Fibroblast of lung (primary cell): ENCODE results near the gene GOT1.

Experiments used
- EZH2 ChIP-seq: IDR thresholded peaks from 2 replicates; pipeline ENCODE4 v1.5.1; 2012; ENCODE audit warnings: low read length, control low read depth, mild to moderate bottlenecking; ENCODE audit errors: missing control alignments
- TF ChIP-seq, protein P1 (sequence below), 2 donors: IDR thresholded peaks in 1 of 2; conservative IDR thresholded peaks in 1 of 2; 1 replicate in 1 of 2; 2 replicates in 1 of 2; pipeline ENCODE4 v1.5.1; 2011 to 2012; ENCODE audit warnings: low read length in 2 of 2, control low read depth in 1 of 2, inconsistent platforms in 1 of 2, low read depth in 1 of 2, mild to moderate bottlenecking in 1 of 2

DNA sequence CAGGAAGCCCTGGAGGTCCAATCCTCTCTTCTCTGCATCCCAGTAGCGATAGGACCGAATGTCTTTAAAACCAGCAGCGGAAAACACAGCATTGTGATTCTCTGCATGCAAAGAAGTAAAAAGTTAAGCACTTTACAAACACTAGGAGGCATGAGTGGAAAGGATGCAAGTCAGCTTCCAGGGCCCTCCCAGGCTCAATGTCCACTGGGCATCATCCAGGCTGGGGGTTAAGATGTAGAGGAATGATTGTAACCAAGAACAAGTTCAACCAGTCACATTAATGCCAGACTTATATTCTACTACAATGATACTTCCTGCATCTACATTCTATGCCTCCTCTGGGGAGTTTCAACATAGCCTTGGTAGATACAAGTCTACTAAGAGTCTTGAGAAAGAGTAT, 24.3 kb downstream of the GOT1 start:
- TF ChIP-seq, protein P1, sequence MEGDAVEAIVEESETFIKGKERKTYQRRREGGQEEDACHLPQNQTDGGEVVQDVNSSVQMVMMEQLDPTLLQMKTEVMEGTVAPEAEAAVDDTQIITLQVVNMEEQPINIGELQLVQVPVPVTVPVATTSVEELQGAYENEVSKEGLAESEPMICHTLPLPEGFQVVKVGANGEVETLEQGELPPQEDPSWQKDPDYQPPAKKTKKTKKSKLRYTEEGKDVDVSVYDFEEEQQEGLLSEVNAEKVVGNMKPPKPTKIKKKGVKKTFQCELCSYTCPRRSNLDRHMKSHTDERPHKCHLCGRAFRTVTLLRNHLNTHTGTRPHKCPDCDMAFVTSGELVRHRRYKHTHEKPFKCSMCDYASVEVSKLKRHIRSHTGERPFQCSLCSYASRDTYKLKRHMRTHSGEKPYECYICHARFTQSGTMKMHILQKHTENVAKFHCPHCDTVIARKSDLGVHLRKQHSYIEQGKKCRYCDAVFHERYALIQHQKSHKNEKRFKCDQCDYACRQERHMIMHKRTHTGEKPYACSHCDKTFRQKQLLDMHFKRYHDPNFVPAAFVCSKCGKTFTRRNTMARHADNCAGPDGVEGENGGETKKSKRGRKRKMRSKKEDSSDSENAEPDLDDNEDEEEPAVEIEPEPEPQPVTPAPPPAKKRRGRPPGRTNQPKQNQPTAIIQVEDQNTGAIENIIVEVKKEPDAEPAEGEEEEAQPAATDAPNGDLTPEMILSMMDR (conservative IDR thresholded peaks at IDR 0.05 in 1 of 2, IDR thresholded peaks at IDR 0.05 in 1 of 2; ENCODE audit: low read depth in 1 of 2, low read length in 2 of 2), result no peak
- TF ChIP-seq EZH2, result no peak
